OCI-LY3 (cell line): ENCODE measurements around the gene PIK3C3.

ENCODE experiments used
- CTCF ChIP-seq: fragments of 200-600, 300-600 bp; sonication (generic); IDR thresholded peaks from 2 replicates; pipeline ENCODE4 v1.5.1; 2014; ENCODE audit warnings: antibody characterized with exemption, low read length, low read depth
- EZH2phosphoT487 ChIP-seq: fragments of 200-600 bp; shearing (Covaris generic); IDR thresholded peaks from 2 replicates; pipeline ENCODE4 v1.6.1; 2018; ENCODE audit warnings: antibody characterized with exemption, mixed run types, low read depth

GRCh38 chr18:42094875-42095274, 139.8 kb downstream of the PIK3C3 start:
- no peak for TF ChIP-seq CTCF
- no peak for TF ChIP-seq EZH2phosphoT487
